Liver (tissue), 9 donors: ENCODE measurements around the gene CLASRP. TPM values are rescaled to one million over a fixed set of nuclear protein-coding genes. Genes with fewer than 3 reads are reported as not detected.

ENCODE experiments used
- DNase-seq: peaks from one replicate; pipeline ENCODE4 v3.0.0-alpha.2; 2017; ENCODE audit warnings: low spot score
- H3K27ac ChIP-seq, 2 donors: one replicate each; pipeline ENCODE4 v1.7.0; 2013; ENCODE audit warnings: inconsistent platforms in 2 of 2, low read length in 2 of 2, control low read depth in 1 of 2, low read depth in 1 of 2, mild to moderate bottlenecking in 1 of 2
- H3K27me3 ChIP-seq, 4 donors: one replicate each; pipeline versions ENCODE4 v1.6.1 to v1.7.0; 2013; ENCODE audit warnings: low read length in 3 of 4, inconsistent platforms in 1 of 4, mild to moderate bottlenecking in 1 of 4, moderate library complexity in 1 of 4; ENCODE audit not compliant: control insufficient read depth in 4 of 4, insufficient read depth in 4 of 4
- H3K36me3 ChIP-seq, 4 donors: one replicate each; pipeline versions ENCODE4 v1.6.1 to v1.7.0; 2013; ENCODE audit warnings: low read length in 3 of 4, mild to moderate bottlenecking in 3 of 4, low read depth in 1 of 4, moderate library complexity in 1 of 4; ENCODE audit not compliant: control insufficient read depth in 4 of 4, insufficient read depth in 3 of 4
- H3K4me1 ChIP-seq, 4 donors: one replicate each; pipeline versions ENCODE4 v1.6.1 to v1.7.0; 2013; ENCODE audit warnings: low read length in 3 of 4, mild to moderate bottlenecking in 3 of 4, moderate library complexity in 1 of 4; ENCODE audit not compliant: control insufficient read depth in 4 of 4, insufficient read depth in 4 of 4
- H3K4me3 ChIP-seq, 3 donors: one replicate each; pipeline versions ENCODE4 v1.6.1 to v1.7.0; 2013; ENCODE audit warnings: low read length in 3 of 3, control low read depth in 1 of 3, low read depth in 1 of 3, mild to moderate bottlenecking in 1 of 3
- H3K9ac ChIP-seq, 2 donors: one replicate each; pipeline ENCODE4 v1.7.0; 2013; ENCODE audit warnings: low read length in 2 of 2, mild to moderate bottlenecking in 2 of 2, moderate library complexity in 2 of 2, control low read depth in 1 of 2, low read depth in 1 of 2
- H3K9me3 ChIP-seq, 4 donors: one replicate each; pipeline versions ENCODE4 v1.6.1 to v1.7.0; 2013; ENCODE audit warnings: low read length in 3 of 4; ENCODE audit not compliant: control insufficient read depth in 4 of 4
- EGR1 ChIP-seq, 2 donors: IDR thresholded peaks; 2 replicates each; pipeline ENCODE4 v1.6.1; 2016 to 2018; ENCODE audit warnings: antibody characterized with exemption in 2 of 2, low read depth in 2 of 2
- FOXA1 ChIP-seq: IDR thresholded peaks from 2 replicates; pipeline ENCODE4 v1.6.1; 2016; ENCODE audit warnings: antibody characterized with exemption
- FOXA2 ChIP-seq: IDR thresholded peaks from 2 replicates; pipeline ENCODE4 v1.6.1; 2016; ENCODE audit warnings: antibody characterized with exemption
- GABPA ChIP-seq, 2 donors: IDR thresholded peaks in 1 of 2; conservative IDR thresholded peaks in 1 of 2; 2 replicates each; pipeline ENCODE4 v1.6.1; 2016; ENCODE audit warnings: antibody characterized with exemption in 2 of 2, mild to moderate bottlenecking in 1 of 2, moderate library complexity in 1 of 2
- HNF4A ChIP-seq, 2 donors: conservative IDR thresholded peaks; 2 replicates each; pipeline ENCODE4 v1.6.1; 2016; ENCODE audit warnings: antibody characterized with exemption in 2 of 2, mild to moderate bottlenecking in 2 of 2
- HNF4G ChIP-seq: IDR thresholded peaks from 2 replicates; pipeline ENCODE4 v1.6.1; 2016; ENCODE audit warnings: antibody characterized with exemption
- JUND ChIP-seq, 2 donors: IDR thresholded peaks; 2 replicates each; pipeline ENCODE4 v1.6.1; 2016; ENCODE audit warnings: antibody characterized with exemption in 2 of 2
- NR2F2 ChIP-seq: IDR thresholded peaks from 2 replicates; pipeline ENCODE4 v1.6.1; 2016; ENCODE audit warnings: antibody characterized with exemption
- RAD21 ChIP-seq, 2 donors: IDR thresholded peaks; 2 replicates each; pipeline ENCODE4 v1.6.1; 2016; ENCODE audit warnings: antibody characterized with exemption in 2 of 2, mild to moderate bottlenecking in 2 of 2
- RXRA ChIP-seq, 2 donors: IDR thresholded peaks; 2 replicates each; pipeline ENCODE4 v1.6.1; 2017 to 2018; ENCODE audit warnings: antibody characterized with exemption in 2 of 2, mild to moderate bottlenecking in 1 of 2
- SP1 ChIP-seq: IDR thresholded peaks from 2 replicates; pipeline ENCODE4 v1.6.1; 2018; ENCODE audit warnings: antibody characterized with exemption, mild to moderate bottlenecking
- TAF1 ChIP-seq: conservative IDR thresholded peaks from 2 replicates; pipeline ENCODE4 v1.6.1; 2016; ENCODE audit warnings: antibody characterized with exemption, mild to moderate bottlenecking
- YY1 ChIP-seq: IDR thresholded peaks from 2 replicates; pipeline ENCODE4 v1.6.1; 2016; ENCODE audit warnings: antibody characterized with exemption, mild to moderate bottlenecking
- WGBS: extraction: QIAGEN DNeasy Blood & Tissue Kit; methylation state at CpG from one replicate; pipeline ENCODE4 v1.1.7; 2013; 5-methylcytosine and 5-hydroxymethylcytosine counted together
- polyA plus RNA-seq, 2 donors: library from polyadenylated mRNA; stranded (reverse) in 1 of 2; unstranded in 1 of 2; fragments of 200-250 nt in 1 of 2; fragments of >200 nt in 1 of 2; fragmentation: Nextera tagmentation in 1 of 2; extraction: Ambion mirVana in 1 of 2; gene quantifications; one replicate each; pipeline versions ENCODE4 v1.2.1 to v1.2.3, GENCODE V29; 2013 to 2015
- total RNA-seq, 2 donors: library from RNA; depleted of rRNA; stranded (reverse); fragments of >200 nt; gene quantifications; one replicate each; pipeline ENCODE4 v1.2.3, GENCODE V29; 2014
- TF ChIP-seq, protein P1 (sequence below): IDR thresholded peaks from 2 replicates; pipeline ENCODE4 v1.6.1; 2016; ENCODE audit warnings: antibody characterized with exemption
- TF ChIP-seq, protein P2 (sequence below): IDR thresholded peaks from 2 replicates; pipeline ENCODE4 v1.6.1; 2016; ENCODE audit warnings: antibody characterized with exemption
- TF ChIP-seq, protein P3 (sequence below): IDR thresholded peaks from 2 replicates; pipeline ENCODE4 v1.6.1; 2016; ENCODE audit warnings: antibody characterized with exemption, mild to moderate bottlenecking
- TF ChIP-seq, protein P4 (sequence below): fragments of 150-350 bp; IDR thresholded peaks from 2 replicates; pipeline ENCODE4 v1.5.1; 2017; ENCODE audit warnings: improper control_type of control experiment, low read depth, low read length; ENCODE audit not compliant: missing input control
- TF ChIP-seq, protein P5 (sequence below): IDR thresholded peaks from 2 replicates; pipeline ENCODE4 v1.6.1; 2016; ENCODE audit warnings: antibody characterized with exemption
- donor health status: healthy.
- donor health status: healthy.
- donor health status: healthy.
- donor health status: healthy.
- donor health status: healthy.

Gene CLASRP
- total and polyA plus RNA-seq, 4 donors, result 9.0 to 44.3 (median 12.8) TPM

DNA sequence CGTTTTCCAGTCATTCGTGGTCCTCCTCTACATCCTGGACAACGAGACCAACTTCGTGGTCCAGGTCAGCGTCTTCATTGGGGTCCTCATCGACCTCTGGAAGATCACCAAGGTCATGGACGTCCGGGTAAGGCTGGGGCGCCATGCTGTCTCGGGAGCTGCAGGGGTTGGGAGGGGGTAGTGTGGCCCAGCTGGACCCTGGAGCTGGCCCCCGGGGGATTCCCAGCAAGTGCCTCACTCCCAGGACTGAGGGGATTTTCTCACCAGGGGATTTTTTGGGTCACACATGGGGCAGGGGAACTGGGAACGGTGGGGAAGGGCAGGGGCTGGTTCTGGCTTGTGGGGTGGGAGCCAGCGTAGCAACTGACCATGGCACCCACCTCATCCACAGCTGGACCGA lies 48.4 kb upstream of the CLASRP start:
- 91% methylated on average over 14 of the region's 14 CpGs for WGBS
- no peaks in the 10 kb centered on the region for H3K27me3 ChIP-seq

DNA sequence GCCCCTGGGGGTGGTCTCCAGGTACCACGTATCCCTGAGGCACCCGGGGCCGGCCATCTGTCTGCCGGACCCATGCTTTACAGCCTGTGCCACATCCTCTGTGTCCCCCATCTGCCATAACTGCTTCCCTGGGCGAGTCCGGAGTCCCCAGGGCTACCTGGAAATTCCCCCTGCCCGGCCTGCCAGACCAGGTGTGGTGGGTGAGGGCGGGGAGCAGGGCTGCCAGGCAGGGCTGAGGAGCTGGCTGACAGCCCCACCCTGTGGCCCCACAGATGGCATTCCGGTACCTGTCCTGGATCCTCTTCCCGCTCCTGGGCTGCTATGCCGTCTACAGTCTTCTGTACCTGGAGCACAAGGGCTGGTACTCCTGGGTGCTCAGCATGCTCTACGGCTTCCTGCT lies 47.9 kb upstream of the CLASRP start:
- DNase-seq, result no peak
- Histone ChIP-seq H3K36me3 (peaks cover 11 to 59% (median 22%) of the 10 kb centered on the region in 4 donors), H3K27ac (no peak overlapping the region), H3K9ac (no peak overlapping the region), H3K4me1 (no peaks in the 10 kb centered on the region), H3K9me3 (no peaks in the 10 kb centered on the region), H3K27me3 (no peaks in the 10 kb centered on the region), H3K4me3 (no peak overlapping the region)
- 91% methylated on average over 12 of the region's 12 CpGs for WGBS
- no peak for TF ChIP-seq HNF4A (conservative IDR thresholded peaks at IDR 0.05)
- TF ChIP-seq, protein P1, sequence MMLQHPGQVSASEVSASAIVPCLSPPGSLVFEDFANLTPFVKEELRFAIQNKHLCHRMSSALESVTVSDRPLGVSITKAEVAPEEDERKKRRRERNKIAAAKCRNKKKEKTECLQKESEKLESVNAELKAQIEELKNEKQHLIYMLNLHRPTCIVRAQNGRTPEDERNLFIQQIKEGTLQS, result no peak
- TF ChIP-seq, protein P2, sequence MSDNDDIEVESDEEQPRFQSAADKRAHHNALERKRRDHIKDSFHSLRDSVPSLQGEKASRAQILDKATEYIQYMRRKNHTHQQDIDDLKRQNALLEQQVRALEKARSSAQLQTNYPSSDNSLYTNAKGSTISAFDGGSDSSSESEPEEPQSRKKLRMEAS, result no peak
- no peak for TF ChIP-seq JUND (IDR thresholded peaks at IDR 0.05)
- TF ChIP-seq NR2F2, result no peak
- TF ChIP-seq FOXA1, result no peak
- TF ChIP-seq, protein P3, sequence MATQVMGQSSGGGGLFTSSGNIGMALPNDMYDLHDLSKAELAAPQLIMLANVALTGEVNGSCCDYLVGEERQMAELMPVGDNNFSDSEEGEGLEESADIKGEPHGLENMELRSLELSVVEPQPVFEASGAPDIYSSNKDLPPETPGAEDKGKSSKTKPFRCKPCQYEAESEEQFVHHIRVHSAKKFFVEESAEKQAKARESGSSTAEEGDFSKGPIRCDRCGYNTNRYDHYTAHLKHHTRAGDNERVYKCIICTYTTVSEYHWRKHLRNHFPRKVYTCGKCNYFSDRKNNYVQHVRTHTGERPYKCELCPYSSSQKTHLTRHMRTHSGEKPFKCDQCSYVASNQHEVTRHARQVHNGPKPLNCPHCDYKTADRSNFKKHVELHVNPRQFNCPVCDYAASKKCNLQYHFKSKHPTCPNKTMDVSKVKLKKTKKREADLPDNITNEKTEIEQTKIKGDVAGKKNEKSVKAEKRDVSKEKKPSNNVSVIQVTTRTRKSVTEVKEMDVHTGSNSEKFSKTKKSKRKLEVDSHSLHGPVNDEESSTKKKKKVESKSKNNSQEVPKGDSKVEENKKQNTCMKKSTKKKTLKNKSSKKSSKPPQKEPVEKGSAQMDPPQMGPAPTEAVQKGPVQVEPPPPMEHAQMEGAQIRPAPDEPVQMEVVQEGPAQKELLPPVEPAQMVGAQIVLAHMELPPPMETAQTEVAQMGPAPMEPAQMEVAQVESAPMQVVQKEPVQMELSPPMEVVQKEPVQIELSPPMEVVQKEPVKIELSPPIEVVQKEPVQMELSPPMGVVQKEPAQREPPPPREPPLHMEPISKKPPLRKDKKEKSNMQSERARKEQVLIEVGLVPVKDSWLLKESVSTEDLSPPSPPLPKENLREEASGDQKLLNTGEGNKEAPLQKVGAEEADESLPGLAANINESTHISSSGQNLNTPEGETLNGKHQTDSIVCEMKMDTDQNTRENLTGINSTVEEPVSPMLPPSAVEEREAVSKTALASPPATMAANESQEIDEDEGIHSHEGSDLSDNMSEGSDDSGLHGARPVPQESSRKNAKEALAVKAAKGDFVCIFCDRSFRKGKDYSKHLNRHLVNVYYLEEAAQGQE, result no peak
- no peak for TF ChIP-seq RXRA (IDR thresholded peaks at IDR 0.05)
- no peak for TF ChIP-seq RAD21 (IDR thresholded peaks at IDR 0.05)
- no peak for TF ChIP-seq GABPA (IDR thresholded peaks at IDR 0.05 in 1 of 2, conservative IDR thresholded peaks at IDR 0.05 in 1 of 2)
- TF ChIP-seq HNF4G, result no peak
- TF ChIP-seq, protein P4, sequence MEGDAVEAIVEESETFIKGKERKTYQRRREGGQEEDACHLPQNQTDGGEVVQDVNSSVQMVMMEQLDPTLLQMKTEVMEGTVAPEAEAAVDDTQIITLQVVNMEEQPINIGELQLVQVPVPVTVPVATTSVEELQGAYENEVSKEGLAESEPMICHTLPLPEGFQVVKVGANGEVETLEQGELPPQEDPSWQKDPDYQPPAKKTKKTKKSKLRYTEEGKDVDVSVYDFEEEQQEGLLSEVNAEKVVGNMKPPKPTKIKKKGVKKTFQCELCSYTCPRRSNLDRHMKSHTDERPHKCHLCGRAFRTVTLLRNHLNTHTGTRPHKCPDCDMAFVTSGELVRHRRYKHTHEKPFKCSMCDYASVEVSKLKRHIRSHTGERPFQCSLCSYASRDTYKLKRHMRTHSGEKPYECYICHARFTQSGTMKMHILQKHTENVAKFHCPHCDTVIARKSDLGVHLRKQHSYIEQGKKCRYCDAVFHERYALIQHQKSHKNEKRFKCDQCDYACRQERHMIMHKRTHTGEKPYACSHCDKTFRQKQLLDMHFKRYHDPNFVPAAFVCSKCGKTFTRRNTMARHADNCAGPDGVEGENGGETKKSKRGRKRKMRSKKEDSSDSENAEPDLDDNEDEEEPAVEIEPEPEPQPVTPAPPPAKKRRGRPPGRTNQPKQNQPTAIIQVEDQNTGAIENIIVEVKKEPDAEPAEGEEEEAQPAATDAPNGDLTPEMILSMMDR, result no peak
- no peak for TF ChIP-seq TAF1
- no peak for TF ChIP-seq YY1
- TF ChIP-seq, protein P5, sequence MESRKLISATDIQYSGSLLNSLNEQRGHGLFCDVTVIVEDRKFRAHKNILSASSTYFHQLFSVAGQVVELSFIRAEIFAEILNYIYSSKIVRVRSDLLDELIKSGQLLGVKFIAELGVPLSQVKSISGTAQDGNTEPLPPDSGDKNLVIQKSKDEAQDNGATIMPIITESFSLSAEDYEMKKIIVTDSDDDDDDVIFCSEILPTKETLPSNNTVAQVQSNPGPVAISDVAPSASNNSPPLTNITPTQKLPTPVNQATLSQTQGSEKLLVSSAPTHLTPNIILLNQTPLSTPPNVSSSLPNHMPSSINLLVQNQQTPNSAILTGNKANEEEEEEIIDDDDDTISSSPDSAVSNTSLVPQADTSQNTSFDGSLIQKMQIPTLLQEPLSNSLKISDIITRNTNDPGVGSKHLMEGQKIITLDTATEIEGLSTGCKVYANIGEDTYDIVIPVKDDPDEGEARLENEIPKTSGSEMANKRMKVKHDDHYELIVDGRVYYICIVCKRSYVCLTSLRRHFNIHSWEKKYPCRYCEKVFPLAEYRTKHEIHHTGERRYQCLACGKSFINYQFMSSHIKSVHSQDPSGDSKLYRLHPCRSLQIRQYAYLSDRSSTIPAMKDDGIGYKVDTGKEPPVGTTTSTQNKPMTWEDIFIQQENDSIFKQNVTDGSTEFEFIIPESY, result no peak

More for the DNA sequence above, 48.4 kb upstream of the CLASRP start:
- DNase-seq, result no peak
- no peak overlapping the region for H3K4me3 ChIP-seq
- no peaks in the 10 kb centered on the region for H3K4me1 ChIP-seq
- TF ChIP-seq YY1, result no peak
- no peak for TF ChIP-seq RAD21 (IDR thresholded peaks at IDR 0.05)
- no peak for TF ChIP-seq SP1
- TF ChIP-seq, protein P1, result no peak
- TF ChIP-seq, protein P3, result no peak
- no peak for TF ChIP-seq RXRA (IDR thresholded peaks at IDR 0.05)
- TF ChIP-seq, protein P2, result no peak
- TF ChIP-seq EGR1 (IDR thresholded peaks at IDR 0.05; ENCODE audit: low read depth in 2 of 2), result no peak
- TF ChIP-seq FOXA2, result no peak
- TF ChIP-seq HNF4G, result no peak
- no peak for TF ChIP-seq FOXA1
- no peak for TF ChIP-seq GABPA (IDR thresholded peaks at IDR 0.05 in 1 of 2, conservative IDR thresholded peaks at IDR 0.05 in 1 of 2)
- TF ChIP-seq JUND (IDR thresholded peaks at IDR 0.05), result no peak
- no peak overlapping the region for H3K27ac ChIP-seq
- H3K9me3 ChIP-seq, result no peaks in the 10 kb centered on the region
- H3K36me3 ChIP-seq, result peaks cover 11 to 64% (median 24%) of the 10 kb centered on the region in 4 donors
- H3K9ac ChIP-seq, result no peak overlapping the region
